H9 (cell line): ENCODE measurements around the gene RIOX2. TPM values are rescaled to one million over a fixed set of nuclear protein-coding genes. Genes with fewer than 3 reads are reported as not detected.

Experiments
- DNase-seq: peaks from one replicate; pipeline ENCODE4 v3.0.0-alpha.2; 2017
- H2AFZ ChIP-seq: one replicate; pipeline ENCODE4 v1.6.1; 2013; ENCODE audit warnings: mild to moderate bottlenecking, low read length, control low read depth, moderate library complexity
- H2AK5ac ChIP-seq: 2 replicates; pipeline ENCODE4 v1.6.1; 2013; ENCODE audit warnings: low read length, control low read depth, mixed read lengths; ENCODE audit not compliant: insufficient read length
- H2BK120ac ChIP-seq: one replicate; pipeline ENCODE4 v1.6.1; 2013; ENCODE audit warnings: low read depth, mild to moderate bottlenecking, low read length, control low read depth, inconsistent platforms; ENCODE audit not compliant: poor library complexity, severe bottlenecking
- H2BK12ac ChIP-seq: 2 replicates; pipeline ENCODE4 v1.6.1; 2013; ENCODE audit warnings: low read length, control low read depth, mixed read lengths, low read depth; ENCODE audit not compliant: insufficient read length
- H2BK15ac ChIP-seq: 2 replicates; pipeline ENCODE4 v1.6.1; 2013; ENCODE audit warnings: low read depth, low read length, control low read depth
- H2BK20ac ChIP-seq: one replicate; pipeline ENCODE4 v1.6.1; 2013; ENCODE audit warnings: low read depth, mild to moderate bottlenecking, low read length, control low read depth, inconsistent platforms; ENCODE audit not compliant: poor library complexity, severe bottlenecking
- H2BK5ac ChIP-seq: 2 replicates; pipeline ENCODE4 v1.6.1; 2013; ENCODE audit warnings: low read length, control low read depth, mixed read lengths; ENCODE audit not compliant: insufficient read length
- H3K14ac ChIP-seq: 2 replicates; pipeline ENCODE4 v1.6.1; 2013; ENCODE audit warnings: low read length, control low read depth; ENCODE audit not compliant: insufficient read depth
- H3K18ac ChIP-seq: 2 replicates; pipeline ENCODE4 v1.6.1; 2013; ENCODE audit warnings: low read depth, mild to moderate bottlenecking, mixed read lengths, low read length, control low read depth; ENCODE audit not compliant: insufficient read length
- H3K23ac ChIP-seq: 2 replicates; pipeline ENCODE4 v1.6.1; 2013; ENCODE audit warnings: low read length, control low read depth, mixed read lengths, low read depth; ENCODE audit not compliant: insufficient read length
- H3K23me2 ChIP-seq: 2 replicates; pipeline ENCODE4 v1.6.1; 2013; ENCODE audit warnings: low read depth, mild to moderate bottlenecking, mixed read lengths, low read length, control low read depth; ENCODE audit not compliant: insufficient read length, poor library complexity, severe bottlenecking
- H3K27ac ChIP-seq: 2 replicates; pipeline ENCODE4 v1.5.1; 2013; ENCODE audit warnings: low read length, control low read depth, mixed read lengths, low read depth; ENCODE audit not compliant: insufficient read length
- H3K27me3 ChIP-seq: 2 replicates; pipeline ENCODE4 v1.6.1; 2013; ENCODE audit warnings: low read length, control low read depth, inconsistent platforms; ENCODE audit not compliant: insufficient read depth
- H3K4ac ChIP-seq: 2 replicates; pipeline ENCODE4 v1.6.1; 2013; ENCODE audit warnings: low read depth, mild to moderate bottlenecking, control low read depth, inconsistent platforms, low read length, moderate library complexity
- H3K4me1 ChIP-seq: 2 replicates; pipeline ENCODE4 v1.6.1; 2013; ENCODE audit warnings: low read length, control low read depth, inconsistent platforms; ENCODE audit not compliant: insufficient read depth
- H3K4me2 ChIP-seq: 2 replicates; pipeline ENCODE4 v1.6.1; 2013; ENCODE audit warnings: low read length, control low read depth, mixed read lengths; ENCODE audit not compliant: insufficient read length, insufficient read depth
- H3K56ac ChIP-seq: 2 replicates; pipeline ENCODE4 v1.6.1; 2013; ENCODE audit warnings: low read depth, mild to moderate bottlenecking, mixed read lengths, low read length, control low read depth; ENCODE audit not compliant: insufficient read length
- H3K79me1 ChIP-seq: 2 replicates; pipeline ENCODE4 v1.6.1; 2013; ENCODE audit warnings: low read depth, mild to moderate bottlenecking, moderate library complexity, low read length, control low read depth, inconsistent platforms; ENCODE audit not compliant: insufficient read depth, poor library complexity, severe bottlenecking
- H3K79me2 ChIP-seq: 2 replicates; pipeline ENCODE4 v1.6.1; 2013; ENCODE audit warnings: low read length, control low read depth, inconsistent platforms; ENCODE audit not compliant: insufficient read depth
- H3K9ac ChIP-seq: 2 replicates; pipeline ENCODE4 v1.6.1; 2013; ENCODE audit warnings: low read length, control low read depth, mixed read lengths; ENCODE audit not compliant: insufficient read length; ENCODE audit errors: extremely low read depth
- H3K9me3 ChIP-seq: one replicate; pipeline ENCODE4 v1.6.1; 2013; ENCODE audit warnings: low read depth, low read length, inconsistent platforms; ENCODE audit not compliant: control insufficient read depth
- H3T11ph ChIP-seq: one replicate; pipeline ENCODE4 v1.6.1; 2013; ENCODE audit warnings: mild to moderate bottlenecking, low read length, control low read depth, inconsistent platforms
- H4K20me1 ChIP-seq: one replicate; pipeline ENCODE4 v1.6.1; 2013; ENCODE audit not compliant: control insufficient read depth, insufficient read length, insufficient read depth
- H4K5ac ChIP-seq: 2 replicates; pipeline ENCODE4 v1.6.1; 2013; ENCODE audit warnings: low read depth, mild to moderate bottlenecking, mixed read lengths, low read length, control low read depth; ENCODE audit not compliant: insufficient read length
- H4K8ac ChIP-seq: replicated peaks from 2 replicates; pipeline ENCODE4 v1.6.1; 2013; ENCODE audit warnings: low read length, control low read depth, mixed read lengths, low read depth; ENCODE audit not compliant: insufficient read length
- H4K91ac ChIP-seq: 2 replicates; pipeline ENCODE4 v1.6.1; 2013; ENCODE audit warnings: low read depth, mild to moderate bottlenecking, moderate library complexity, mixed read lengths, low read length, control low read depth; ENCODE audit not compliant: insufficient read length
- H3K27ac Mint-ChIP-seq, 3 experiments: 2 replicates in 2 of 3; 3 replicates in 1 of 3; pipeline ENCODE4 v1.8.0; 2020 to 2021; ENCODE audit warnings: mixed read lengths in 3 of 3, mild to moderate bottlenecking in 1 of 3, moderate library complexity in 1 of 3
- H3K27me3 Mint-ChIP-seq: 2 replicates; pipeline ENCODE4 v1.8.0; 2021; ENCODE audit warnings: low read depth, mild to moderate bottlenecking, moderate library complexity, mixed read lengths
- H3K36me3 Mint-ChIP-seq, 3 experiments: 2 replicates in 2 of 3; 3 replicates in 1 of 3; pipeline ENCODE4 v1.8.0; 2020 to 2021; ENCODE audit warnings: low read depth in 3 of 3, mixed read lengths in 3 of 3; ENCODE audit not compliant: insufficient read depth in 1 of 3
- H3K4me1 Mint-ChIP-seq, 2 experiments: 2 replicates each; pipeline ENCODE4 v1.8.0; 2020; ENCODE audit warnings: mixed read lengths in 2 of 2
- H3K4me3 Mint-ChIP-seq, 2 experiments: 2 replicates in 1 of 2; 3 replicates in 1 of 2; pipeline ENCODE4 v1.8.0; 2020 to 2021; ENCODE audit warnings: mild to moderate bottlenecking in 2 of 2, mixed read lengths in 2 of 2, moderate library complexity in 1 of 2
- H3K9me3 Mint-ChIP-seq, 2 experiments: 2 replicates in 1 of 2; 3 replicates in 1 of 2; pipeline ENCODE4 v1.8.0; 2020; ENCODE audit warnings: mild to moderate bottlenecking in 2 of 2, mixed read lengths in 2 of 2, moderate library complexity in 1 of 2
- WGBS: extraction: QIAGEN DNeasy Blood & Tissue Kit; methylation state at CpG from one replicate; pipeline ENCODE4 v1.1.7; 2013; ENCODE audit warnings: missing lambda C conversion rate, low lambda C conversion rate, mixed read lengths; ENCODE audit not compliant: insufficient read length; ENCODE audit errors: extremely low coverage; 5-methylcytosine and 5-hydroxymethylcytosine counted together
- total RNA-seq: library from RNA; stranded (reverse); gene quantifications from 2 replicates; pipeline ENCODE4 v1.2.1, GENCODE V29; 2021
- TF ChIP-seq, protein P1 (sequence below): fragments of 200-600 bp; sonication (generic); conservative IDR thresholded peaks from 3 replicates; pipeline ENCODE4 v1.8.0; 2021; ENCODE audit warnings: antibody characterized with exemption, mild to moderate bottlenecking

Gene RIOX2
- total RNA-seq, 1 experiment from 2014 or later, result 15.5 TPM

DNA sequence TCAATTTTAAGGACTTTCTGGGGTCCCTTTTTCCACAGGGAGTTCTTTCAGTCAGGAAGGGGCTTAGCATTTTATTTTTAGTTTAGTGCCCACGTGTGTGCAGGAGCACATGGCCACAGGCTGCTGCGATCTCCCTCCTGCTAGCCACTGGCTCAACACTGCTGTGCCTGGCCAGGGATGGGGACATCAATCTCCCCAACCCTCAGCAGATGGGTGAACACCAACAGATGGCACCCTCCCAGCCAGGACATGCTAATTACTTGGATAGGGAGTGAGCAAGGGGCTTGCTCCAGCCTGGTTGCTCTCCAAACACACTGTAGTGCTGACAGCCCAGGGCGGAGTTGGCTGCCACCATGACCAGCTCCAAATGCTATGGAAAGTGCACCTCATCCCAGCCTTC, 7.4 kb upstream of the RIOX2 start:
- no peaks in the 10 kb centered on the region for H3K27me3 ChIP-seq
- no peak overlapping the region for H3K4me2 ChIP-seq
- Mint-ChIP-seq H3K27me3 (0 out of 2 replicates have a peak, but pooled peaks cover 2% of the 10 kb centered on the region), H3K9me3 (no peaks in the 10 kb centered on the region), H3K4me3 (no peak overlapping the region), H3K27ac (no peak overlapping the region), H3K4me1 (peaks cover 8 to 9% of the 10 kb centered on the region in 2 experiments; a peak in 3 of 4 replicates), H3K36me3 (no peaks in the 10 kb centered on the region)
- no peaks in the 10 kb centered on the region for H4K20me1 ChIP-seq
- no peaks in the 10 kb centered on the region for H3K79me2 ChIP-seq
- no peak overlapping the region for H3K27ac ChIP-seq
- H2BK12ac ChIP-seq, result no peak overlapping the region
- H4K91ac ChIP-seq, result no peak overlapping the region
- no peak overlapping the region for H3T11ph ChIP-seq
- H3K23ac ChIP-seq, result no peak overlapping the region
- H2BK5ac ChIP-seq, result no peak overlapping the region
- H3K23me2 ChIP-seq, result no peaks in the 10 kb centered on the region
- H3K9me3 ChIP-seq, result no peaks in the 10 kb centered on the region
- DNase-seq, result peak; percentile 65
- no peak overlapping the region for H2BK20ac ChIP-seq
- no peak overlapping the region for H3K56ac ChIP-seq
- H3K4me1 ChIP-seq, result no peaks in the 10 kb centered on the region; the same call in 1 of the 2 replicates
- no peak overlapping the region for H3K9ac ChIP-seq
- H3K18ac ChIP-seq, result no peak overlapping the region
- no peak overlapping the region for H4K5ac ChIP-seq
- WGBS, result no CpG with 5 or more reads among the region's 3 CpGs
- H2BK15ac ChIP-seq, result no peak overlapping the region
- no peak overlapping the region for H3K14ac ChIP-seq
- no peak overlapping the region for H3K4ac ChIP-seq
- no peaks in the 10 kb centered on the region for H3K79me1 ChIP-seq
- H2BK120ac ChIP-seq, result no peak overlapping the region
- H2AK5ac ChIP-seq, result no peak overlapping the region
- no peak overlapping the region for H2AFZ ChIP-seq
- TF ChIP-seq, protein P1, sequence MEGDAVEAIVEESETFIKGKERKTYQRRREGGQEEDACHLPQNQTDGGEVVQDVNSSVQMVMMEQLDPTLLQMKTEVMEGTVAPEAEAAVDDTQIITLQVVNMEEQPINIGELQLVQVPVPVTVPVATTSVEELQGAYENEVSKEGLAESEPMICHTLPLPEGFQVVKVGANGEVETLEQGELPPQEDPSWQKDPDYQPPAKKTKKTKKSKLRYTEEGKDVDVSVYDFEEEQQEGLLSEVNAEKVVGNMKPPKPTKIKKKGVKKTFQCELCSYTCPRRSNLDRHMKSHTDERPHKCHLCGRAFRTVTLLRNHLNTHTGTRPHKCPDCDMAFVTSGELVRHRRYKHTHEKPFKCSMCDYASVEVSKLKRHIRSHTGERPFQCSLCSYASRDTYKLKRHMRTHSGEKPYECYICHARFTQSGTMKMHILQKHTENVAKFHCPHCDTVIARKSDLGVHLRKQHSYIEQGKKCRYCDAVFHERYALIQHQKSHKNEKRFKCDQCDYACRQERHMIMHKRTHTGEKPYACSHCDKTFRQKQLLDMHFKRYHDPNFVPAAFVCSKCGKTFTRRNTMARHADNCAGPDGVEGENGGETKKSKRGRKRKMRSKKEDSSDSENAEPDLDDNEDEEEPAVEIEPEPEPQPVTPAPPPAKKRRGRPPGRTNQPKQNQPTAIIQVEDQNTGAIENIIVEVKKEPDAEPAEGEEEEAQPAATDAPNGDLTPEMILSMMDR, result peak; percentile 22; the same call in 1 of the 3 replicates
- H4K8ac ChIP-seq, result no peak overlapping the region
